Activated CD8-positive, alpha-beta memory T cell treated with anti-CD3 and anti-CD28 coated beads for 4 hours (primary cell): ENCODE data around the gene ZC3H14.
"Not testable (repeated sequence)": the region's sequence is repeated elsewhere in the genome, so short reads cannot be mapped to it uniquely, and the experiment has no call there.

Experiments used
- DNase-seq, 2 donors: peaks; one replicate each; pipeline ENCODE4 v3.0.0-alpha.2; 2020; ENCODE audit warnings: low read depth in 2 of 2

ZC3H14 gene

GRCh38 chr14:88562831-88563686 lies at the start of gene ZC3H14:
ZC3H14 (plus strand) TSS chr14:88563037; CDS start chr14:88563134, 97 bp downstream.
- DNase-seq: peak; percentile 73 to 78

- no peak for DNase-seq
Measured at GRCh38 chr14:88515499-88516221, 47.2 kb upstream of the ZC3H14 start.

DNA sequence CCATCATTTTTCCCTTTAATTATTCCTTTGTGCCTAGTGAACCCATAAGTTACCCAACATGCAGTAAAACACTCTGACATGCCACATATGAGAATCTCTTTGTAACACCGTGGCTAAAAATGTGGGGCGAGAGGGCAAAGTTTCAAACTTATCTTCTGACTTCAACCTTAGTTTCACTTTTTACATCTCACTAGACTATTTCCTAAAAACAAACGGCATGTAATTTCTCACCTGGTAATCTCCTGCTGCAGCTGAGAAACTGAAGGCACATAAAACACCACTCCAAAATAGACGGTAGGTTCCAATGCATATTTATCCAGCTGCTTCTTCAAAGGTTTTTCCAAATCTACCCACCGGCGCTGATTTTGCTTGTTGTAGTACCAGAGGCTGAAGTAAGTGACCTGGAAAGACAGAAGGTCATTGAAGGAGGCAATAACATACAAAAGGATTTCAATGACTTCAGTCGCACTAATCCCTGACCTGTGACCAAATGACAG lies 45.9 kb upstream of the ZC3H14 start:
- no peak for DNase-seq

- no peak for DNase-seq
Measured at GRCh38 chr14:88518592-88519512, 44.0 kb upstream of the ZC3H14 start.

DNA sequence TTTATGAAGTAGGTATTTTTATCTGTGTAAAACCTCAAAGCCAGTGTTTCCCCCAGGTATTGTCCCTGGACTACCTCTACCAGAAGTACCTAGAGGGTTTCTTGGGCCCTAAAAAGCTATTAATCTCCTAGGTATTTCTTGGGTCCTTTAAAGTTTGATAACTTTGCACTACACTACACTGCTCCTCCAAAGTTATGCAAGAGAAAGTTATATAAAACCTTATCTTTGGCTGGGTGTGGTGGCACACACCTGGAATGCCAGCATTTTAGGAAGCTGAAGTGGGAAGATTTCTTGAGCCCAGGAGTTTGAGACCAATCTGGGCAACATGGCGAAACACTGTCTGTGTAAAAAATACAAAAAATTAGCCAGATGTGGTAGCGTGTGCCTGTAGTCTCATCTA lies 42.9 kb upstream of the ZC3H14 start:
- no peak for DNase-seq

DNA sequence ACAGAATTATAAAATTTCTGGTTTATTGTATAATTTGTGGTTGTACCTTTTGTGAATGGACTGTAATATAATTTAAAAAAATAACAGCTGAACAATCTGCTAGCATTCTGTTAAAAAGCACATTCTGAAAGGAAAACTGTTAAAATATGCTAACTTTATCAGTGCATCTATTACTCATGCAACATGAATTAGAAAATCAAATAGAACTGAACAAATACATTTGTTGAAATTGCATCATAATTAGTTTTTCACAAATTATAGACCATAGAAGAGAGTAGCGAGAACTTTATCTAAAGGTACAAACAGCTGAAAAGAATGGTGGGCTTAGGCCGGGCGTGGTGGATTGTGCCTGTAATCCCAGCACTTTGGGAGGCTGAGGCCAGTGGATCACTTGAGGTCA lies 41.0 kb upstream of the ZC3H14 start:
- DNase-seq: no peak

DNA sequence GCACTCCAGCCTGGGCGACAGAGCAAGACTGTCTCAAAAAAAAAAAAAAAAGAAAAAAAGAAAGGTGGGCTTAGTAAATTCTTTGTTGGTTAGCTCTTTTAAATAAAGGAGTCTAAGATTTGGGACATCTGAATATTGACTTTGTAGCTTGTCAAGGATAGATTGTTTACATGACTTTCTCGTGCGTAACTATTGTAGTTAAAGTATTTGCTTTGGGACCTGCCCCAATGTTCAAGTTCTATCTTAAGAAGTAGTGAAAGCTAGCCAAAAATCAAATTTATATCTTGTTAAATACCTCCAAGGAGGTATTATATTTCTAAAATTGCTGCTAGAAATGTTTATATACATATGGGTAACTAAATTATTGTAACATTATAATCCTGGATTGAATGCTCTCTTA lies 40.4 kb upstream of the ZC3H14 start:
- no peak for DNase-seq

GRCh38 chr14:88529889-88530288 lies 32.9 kb upstream of the ZC3H14 start:
- DNase-seq: not testable (repeated sequence)

DNA sequence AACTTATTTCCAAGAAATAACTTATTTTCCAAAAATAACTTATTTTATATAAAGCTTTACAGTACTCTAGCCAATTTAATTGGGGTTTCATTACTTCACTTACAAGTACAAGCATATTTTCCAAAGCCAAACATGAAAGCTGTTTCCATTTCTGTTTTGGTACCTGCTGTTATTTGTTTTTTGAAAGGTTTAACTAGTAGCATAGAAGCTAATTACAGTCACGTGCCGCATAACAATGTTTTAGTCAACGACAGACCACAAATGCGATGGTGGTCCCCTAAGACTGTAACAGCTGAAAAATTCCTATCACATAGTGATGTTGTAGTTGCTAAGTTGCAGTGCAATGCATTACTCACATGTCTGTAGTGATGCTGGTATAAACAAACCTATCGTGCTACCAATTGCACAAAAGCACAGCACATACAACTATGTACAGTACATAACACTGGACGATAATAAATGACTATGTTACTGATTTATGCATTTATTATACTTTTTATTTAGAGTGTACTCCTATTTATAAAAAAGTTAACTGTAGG lies 29.7 kb upstream of the ZC3H14 start:
- no peak for DNase-seq

GRCh38 chr14:88535149-88535548 lies 27.7 kb upstream of the ZC3H14 start:
- DNase-seq: no peak

DNA sequence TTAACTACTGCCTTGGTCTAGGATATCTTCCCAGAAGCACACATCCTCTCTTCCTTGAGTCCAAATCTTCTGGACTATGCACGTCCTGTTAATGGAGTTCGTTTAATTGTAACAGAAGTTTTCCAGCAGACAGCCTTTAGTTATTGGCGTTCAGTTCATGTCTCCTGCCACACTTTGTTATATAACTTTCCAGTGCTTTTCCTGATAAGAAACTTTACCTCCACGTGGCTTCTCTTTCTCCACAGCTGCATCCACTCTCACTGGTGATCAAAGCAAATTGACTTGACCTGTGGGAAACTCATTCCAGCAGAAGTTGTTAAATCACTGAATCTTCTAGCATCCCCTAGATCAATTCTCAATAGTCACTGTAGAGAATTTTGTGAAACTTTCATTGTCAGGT lies 27.0 kb upstream of the ZC3H14 start:
- DNase-seq: no peak

- DNase-seq: no peak
Measured at GRCh38 chr14:88541324-88541723, 21.5 kb upstream of the ZC3H14 start.

- no peak for DNase-seq
Measured at GRCh38 chr14:88542857-88543795, 19.7 kb upstream of the ZC3H14 start.

GRCh38 chr14:88545256-88545655 lies 17.6 kb upstream of the ZC3H14 start:
- DNase-seq: no peak

DNA sequence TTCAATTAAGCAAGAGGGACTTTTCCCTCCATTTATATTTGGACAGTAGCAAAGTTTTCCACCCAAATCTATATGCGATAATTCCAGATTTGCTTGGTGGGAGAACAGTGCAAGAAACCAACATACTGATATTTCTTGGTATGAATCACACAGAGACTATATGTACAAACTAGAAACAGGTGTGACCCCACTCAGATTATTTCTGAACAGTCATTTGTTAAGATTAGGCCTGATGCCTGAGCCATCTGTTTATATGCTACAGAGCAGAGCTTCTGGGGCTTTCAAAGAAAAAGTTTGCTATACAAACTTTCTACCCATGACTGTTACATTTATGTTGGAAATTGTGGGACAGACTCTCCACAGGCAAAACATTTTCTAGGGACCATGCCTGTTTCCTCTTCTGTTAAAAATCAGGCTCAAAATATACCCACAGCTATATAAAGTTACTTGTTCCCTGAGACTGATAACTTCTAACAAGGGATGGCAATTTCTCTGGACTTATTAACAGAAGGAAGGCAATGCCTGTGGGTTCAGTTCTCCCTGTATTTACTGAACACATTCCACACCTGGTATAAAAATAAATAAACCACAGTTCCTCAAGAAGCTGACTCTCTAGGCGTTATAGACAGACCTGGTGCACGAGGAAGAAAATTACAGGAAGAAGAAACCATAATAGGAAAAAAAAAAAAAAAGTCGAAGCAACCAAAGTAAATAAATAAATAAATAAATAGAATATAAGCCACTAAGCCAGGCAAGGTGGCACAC lies 16.0 kb upstream of the ZC3H14 start:
- no peak for DNase-seq

DNA sequence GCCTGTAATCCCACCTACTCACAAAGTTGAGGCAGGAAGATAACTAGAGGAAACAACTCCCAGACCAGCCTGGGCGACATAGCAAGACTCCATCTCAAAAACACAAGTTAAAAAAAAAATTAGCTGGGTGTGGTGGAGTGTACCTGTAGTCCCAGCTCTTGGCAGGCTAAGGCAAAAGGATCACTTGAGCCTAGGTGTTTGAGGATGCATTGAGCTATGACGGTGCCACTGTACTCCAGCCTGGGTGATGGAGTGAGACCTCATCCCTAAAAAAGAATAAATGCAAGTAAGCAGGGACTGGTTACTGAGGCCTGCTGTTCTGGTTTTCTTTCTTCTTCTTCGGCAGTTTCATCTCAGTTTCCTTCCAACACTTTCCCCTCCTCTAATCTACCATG lies 15.5 kb upstream of the ZC3H14 start:
- DNase-seq: no peak

DNA sequence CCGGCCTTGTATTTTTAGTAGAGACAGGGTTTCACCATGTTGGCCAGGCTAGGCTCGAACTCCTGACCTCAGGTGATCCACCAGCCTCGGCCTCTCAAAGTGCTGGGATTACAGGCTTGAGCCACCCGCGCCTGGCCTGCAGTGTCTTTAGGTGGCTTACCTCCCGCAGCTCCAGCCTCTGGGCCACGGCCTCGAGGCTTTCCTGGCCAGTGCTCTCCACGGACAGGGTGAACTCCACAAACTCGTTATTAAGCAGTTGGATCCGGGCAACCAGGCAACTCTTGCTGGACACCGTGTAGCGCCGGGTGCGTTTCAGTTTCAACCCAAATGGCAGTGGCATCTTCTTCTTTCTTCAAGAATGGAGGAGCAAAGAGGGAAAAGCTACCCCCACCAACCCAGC lies 12.8 kb upstream of the ZC3H14 start:
- DNase-seq: no peak

GRCh38 chr14:88551094-88551870 lies 11.6 kb upstream of the ZC3H14 start:
- no peak for DNase-seq

- no peak for DNase-seq
Measured at GRCh38 chr14:88551980-88552431, 10.8 kb upstream of the ZC3H14 start.
